Measurements from ENCODE around the gene PAQR5. TPM values are rescaled to one million over a fixed set of nuclear protein-coding genes. Genes with fewer than 3 reads are reported as not detected.

The PAQR5 gene
- total and polyA plus RNA-seq, 9 of the 15 experiments (the other 6 are each of a cell fraction or from before 2014, with no cell fraction given), result 0.04 to 0.08 TPM; not detected in 7

DNA sequence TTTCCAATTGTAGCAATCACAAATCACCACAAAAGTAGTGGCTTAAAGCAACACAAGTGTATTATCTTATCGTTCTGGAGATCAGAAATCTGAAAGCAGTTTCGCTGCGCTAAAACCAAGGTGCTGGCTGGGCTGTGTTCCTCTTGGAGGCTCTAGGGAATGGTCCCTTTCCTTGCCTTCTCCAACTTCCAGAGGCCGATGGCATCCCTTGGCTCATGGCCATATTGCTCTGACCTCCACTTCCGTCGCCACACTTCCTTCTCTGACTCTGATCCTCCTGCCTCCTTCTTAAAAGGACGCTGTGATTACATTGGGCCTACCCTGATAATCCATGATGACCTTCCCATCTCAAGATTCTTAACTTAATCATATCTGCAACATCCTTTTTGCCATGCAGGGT, 10.7 kb upstream of the PAQR5 start:
- ATAC-seq, result no peak

More for the DNA sequence above, 10.7 kb upstream of the PAQR5 start:
- Histone ChIP-seq H2AFZ (ENCODE audit: low read depth, low read length) (no peak overlapping the region), H3K27ac (ENCODE audit: extremely low read depth, low read depth, low read length) (no peak overlapping the region), H3K36me3 (ENCODE audit: control insufficient read depth, insufficient read depth, low read length) (no peaks in the 10 kb centered on the region), H3K9ac (ENCODE audit: insufficient read depth in 1 of 2, low read depth in 2 of 2, low read length in 2 of 2) (no peak overlapping the region), H3K9me3 (replicated peaks; ENCODE audit: control insufficient read depth, insufficient read depth, low read depth, low read length) (no peaks in the 10 kb centered on the region), H3K79me2 (ENCODE audit: control insufficient read depth, insufficient read depth, low read length) (no peaks in the 10 kb centered on the region), H3K27me3 (ENCODE audit: control insufficient read depth in 2 of 2, insufficient read depth in 2 of 2, low read length in 2 of 2) (peaks cover 11 to 53% of the 10 kb centered on the region in 2 experiments), H3K4me2 (ENCODE audit: insufficient read depth, low read length) (no peak overlapping the region), H3K4me3 (no peak overlapping the region), H4K20me1 (replicated peaks; ENCODE audit: control insufficient read depth, insufficient read depth, low read length) (no peaks in the 10 kb centered on the region), H3K4me1 (replicated peaks in 1 of 2; ENCODE audit: control insufficient read depth in 2 of 2, insufficient read depth in 2 of 2, low read length in 2 of 2) (no peaks in the 10 kb centered on the region), H3K9me1 (ENCODE audit: control insufficient read depth, insufficient read depth, low read length) (no peaks in the 10 kb centered on the region)
- BruUV-seq (replicated peaks), result no TSS peak
- FAIRE-seq, result no peak
- ChIA-PET POLR2A (no interaction called here), CTCF (ENCODE audit: low intra/inter-chr PET ratio) (no interaction called here)
- in situ Hi-C loops (cut with MboI) (no loop called here), intact Hi-C loops (cut with micrococcal nuclease) (no loop called here)
- 1% methylated on average over 6 of the region's 7 CpGs for WGBS (ENCODE audit: insufficient coverage, low coverage, missing lambda C conversion rate)
- no peak for DNase-seq (ENCODE audit: extremely low read depth in 1 of 4, low spot score in 3 of 4)
- TF ChIP-seq, protein P1, sequence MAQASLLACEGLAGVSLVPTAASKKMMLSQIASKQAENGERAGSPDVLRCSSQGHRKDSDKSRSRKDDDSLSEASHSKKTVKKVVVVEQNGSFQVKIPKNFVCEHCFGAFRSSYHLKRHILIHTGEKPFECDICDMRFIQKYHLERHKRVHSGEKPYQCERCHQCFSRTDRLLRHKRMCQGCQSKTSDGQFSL (CRISPR knock-in tag; IDR thresholded peaks at IDR 0.05), result no peak
- TF ChIP-seq, protein P1 (tag; IDR thresholded peaks at IDR 0.05), result no peak
- TF ChIP-seq GATAD2B (IDR thresholded peaks at IDR 0.05; ENCODE audit: borderline replicate concordance) (no peak), PCBP1 (IDR thresholded peaks at IDR 0.05; ENCODE audit: low read depth, low read length, poor library complexity, severe bottlenecking) (no peak), FOXJ3 (CRISPR knock-in tag; IDR thresholded peaks at IDR 0.05) (no peak), BHLHE40 (IDR thresholded peaks at IDR 0.05; ENCODE audit: low read length) (no peak), TAF1 (IDR thresholded peaks at IDR 0.05; ENCODE audit: control insufficient read depth, extremely low read depth, insufficient read depth, low read length, severe bottlenecking) (no peak), RCOR1 (IDR thresholded peaks at IDR 0.05; ENCODE audit: borderline replicate concordance in 1 of 2, low read depth in 2 of 2, low read length in 2 of 2) (no peak), ZNF239 (CRISPR knock-in tag; IDR thresholded peaks at IDR 0.05) (no peak), PPARD (CRISPR knock-in tag; IDR thresholded peaks at IDR 0.05) (no peak), HEY1 (CRISPR knock-in tag; IDR thresholded peaks at IDR 0.05; ENCODE audit: borderline replicate concordance) (no peak), BRD4 (IDR thresholded peaks at IDR 0.05) (no peak), YY1 (IDR thresholded peaks at IDR 0.05; ENCODE audit: borderline replicate concordance in 1 of 3, control insufficient read depth in 1 of 3, extremely low read depth in 1 of 3, insufficient read depth in 3 of 3, insufficient read length in 1 of 3, insufficient replicate concordance in 2 of 3, low read depth in 1 of 3, low read length in 2 of 3) (no peak), TAF15 (IDR thresholded peaks at IDR 0.05; ENCODE audit: low read depth, low read length) (no peak), SUPT5H (IDR thresholded peaks at IDR 0.05) (no peak), MIER1 (IDR thresholded peaks at IDR 0.05; ENCODE audit: low read depth) (no peak), TEAD2 (tag; IDR thresholded peaks at IDR 0.05) (no peak), ARNT (IDR thresholded peaks at IDR 0.05) (no peak)
- TF ChIP-seq, protein P2, sequence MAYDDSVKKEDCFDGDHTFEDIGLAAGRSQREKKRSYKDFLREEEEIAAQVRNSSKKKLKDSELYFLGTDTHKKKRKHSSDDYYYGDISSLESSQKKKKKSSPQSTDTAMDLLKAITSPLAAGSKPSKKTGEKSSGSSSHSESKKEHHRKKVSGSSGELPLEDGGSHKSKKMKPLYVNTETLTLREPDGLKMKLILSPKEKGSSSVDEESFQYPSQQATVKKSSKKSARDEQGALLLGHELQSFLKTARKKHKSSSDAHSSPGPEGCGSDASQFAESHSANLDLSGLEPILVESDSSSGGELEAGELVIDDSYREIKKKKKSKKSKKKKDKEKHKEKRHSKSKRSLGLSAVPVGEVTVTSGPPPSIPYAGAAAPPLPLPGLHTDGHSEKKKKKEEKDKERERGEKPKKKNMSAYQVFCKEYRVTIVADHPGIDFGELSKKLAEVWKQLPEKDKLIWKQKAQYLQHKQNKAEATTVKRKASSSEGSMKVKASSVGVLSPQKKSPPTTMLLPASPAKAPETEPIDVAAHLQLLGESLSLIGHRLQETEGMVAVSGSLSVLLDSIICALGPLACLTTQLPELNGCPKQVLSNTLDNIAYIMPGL (CRISPR knock-in tag; IDR thresholded peaks at IDR 0.05), result no peak
- TF ChIP-seq, protein P3, sequence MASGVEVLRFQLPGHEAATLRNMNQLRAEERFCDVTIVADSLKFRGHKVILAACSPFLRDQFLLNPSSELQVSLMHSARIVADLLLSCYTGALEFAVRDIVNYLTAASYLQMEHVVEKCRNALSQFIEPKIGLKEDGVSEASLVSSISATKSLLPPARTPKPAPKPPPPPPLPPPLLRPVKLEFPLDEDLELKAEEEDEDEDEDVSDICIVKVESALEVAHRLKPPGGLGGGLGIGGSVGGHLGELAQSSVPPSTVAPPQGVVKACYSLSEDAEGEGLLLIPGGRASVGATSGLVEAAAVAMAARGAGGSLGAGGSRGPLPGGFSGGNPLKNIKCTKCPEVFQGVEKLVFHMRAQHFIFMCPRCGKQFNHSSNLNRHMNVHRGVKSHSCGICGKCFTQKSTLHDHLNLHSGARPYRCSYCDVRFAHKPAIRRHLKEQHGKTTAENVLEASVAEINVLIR (CRISPR knock-in tag; IDR thresholded peaks at IDR 0.05), result no peak
